OCI-LY7 (cell line): ENCODE results near the gene PVALEF. TPM values are rescaled to one million over a fixed set of nuclear protein-coding genes. Genes with fewer than 3 reads are reported as not detected.

Source experiments
- BruUV-seq: library from RNA; stranded (reverse); fragments of 400-500 nt; replicated peaks from 2 replicates; lab custom pipeline; 2021; lab: Mats Ljungman, UMichigan
- CTCF ChIA-PET: fragments of 300-600 bp; sonication (Branson Sonifier 250); formaldehyde crosslinking; loops from one replicate; lab custom pipeline; 2022; ENCODE audit warnings: antibody characterized with exemption; ENCODE audit not compliant: unreplicated experiment; lab: Charles Lee
- POLR2A ChIA-PET: fragments of 300-600 bp; sonication (Branson Sonifier 250); formaldehyde crosslinking; loops from one replicate; lab custom pipeline; 2022; ENCODE audit warnings: antibody characterized with exemption; lab: Charles Lee
- DNase-seq: peaks from one replicate; pipeline ENCODE4 v3.0.0-alpha.2; 2015; ENCODE audit warnings: low spot score
- H2AFZ ChIP-seq: fragments of 200-600 bp; sonication (generic), shearing (Covaris generic); 2 replicates; pipeline ENCODE4 v1.6.1; 2014; ENCODE audit warnings: mild to moderate bottlenecking, antibody characterized with exemption, low read length, moderate library complexity
- H3K27ac ChIP-seq: fragments of 200-600 bp; sonication (generic); 2 replicates; pipeline ENCODE4 v1.5.1; 2014; ENCODE audit warnings: mixed run types, low read depth, mild to moderate bottlenecking, moderate library complexity, low read length, inconsistent platforms; ENCODE audit not compliant: poor library complexity, severe bottlenecking
- H3K36me3 ChIP-seq: fragments of 200-600 bp; sonication (generic); 2 replicates; pipeline ENCODE4 v1.6.1; 2014; ENCODE audit warnings: mild to moderate bottlenecking, antibody characterized with exemption, low read length, moderate library complexity, mixed read lengths; ENCODE audit not compliant: insufficient read depth
- H3K4me1 ChIP-seq: fragments of 200-600 bp; sonication (generic); 2 replicates; pipeline ENCODE4 v1.5.1; 2014; ENCODE audit warnings: mild to moderate bottlenecking, low read length; ENCODE audit not compliant: insufficient read depth, poor library complexity, severe bottlenecking
- H3K4me2 ChIP-seq: fragments of 200-600 bp; sonication (generic); 2 replicates; pipeline ENCODE4 v1.6.1; 2014; ENCODE audit warnings: mild to moderate bottlenecking, low read length
- H3K4me3 ChIP-seq: fragments of 200-600 bp; sonication (generic); 2 replicates; pipeline ENCODE4 v1.5.1; 2014; ENCODE audit warnings: mild to moderate bottlenecking, low read depth, low read length; ENCODE audit not compliant: poor library complexity, severe bottlenecking
- H3K79me2 ChIP-seq: fragments of 200-600 bp; sonication (generic); 2 replicates; pipeline ENCODE4 v1.6.1; 2016; ENCODE audit warnings: low read depth, mild to moderate bottlenecking, low read length, moderate library complexity, mixed read lengths; ENCODE audit not compliant: insufficient read depth
- H3K9me2 ChIP-seq: fragments of 200-600 bp; sonication (generic); 2 replicates; pipeline ENCODE4 v1.6.1; 2016; ENCODE audit warnings: mild to moderate bottlenecking, low read length, mixed read lengths; ENCODE audit not compliant: insufficient read depth
- H3K9me3 ChIP-seq: fragments of 200-600 bp; sonication (generic); 2 replicates; pipeline ENCODE4 v1.6.1; 2014; ENCODE audit warnings: mild to moderate bottlenecking, mixed run types, low read length, mixed read lengths
- H4K20me1 ChIP-seq: fragments of 200-600 bp; sonication (generic); 2 replicates; pipeline ENCODE4 v1.6.1; 2014; ENCODE audit warnings: mild to moderate bottlenecking, antibody characterized with exemption, low read length, moderate library complexity, mixed read lengths; ENCODE audit not compliant: insufficient read depth
- EZH2phosphoT487 ChIP-seq: fragments of 200-600 bp; sonication (generic); IDR thresholded peaks from 2 replicates; pipeline ENCODE4 v1.6.1; 2018; ENCODE audit warnings: low read depth, borderline replicate concordance, mild to moderate bottlenecking, mixed run types, antibody characterized with exemption, low read length, moderate library complexity, mixed read lengths
- intact Hi-C: fragments of 100-400 bp; cut with micrococcal nuclease; formaldehyde crosslinking; loops from one replicate; pipeline ENCODE4 v1.10.0; 2022; ENCODE audit not compliant: unreplicated experiment
- total RNA-seq, 2 experiments: library from RNA; depleted of rRNA in 1 of 2; stranded (reverse); fragments of >200 nt in 1 of 2; shearing (Covaris generic) in 1 of 2; gene quantifications; 2 replicates each; pipeline ENCODE4 v1.2.3, GENCODE V29; 2014 to 2022
- TF ChIP-seq, protein P1 (sequence below): fragments of 200-600 bp; sonication (generic); conservative IDR thresholded peaks from 2 replicates; pipeline ENCODE4 v1.5.1; 2014; ENCODE audit warnings: mild to moderate bottlenecking, antibody characterized with exemption, low read length, moderate library complexity, mixed read lengths

Gene PVALEF
- total RNA-seq, 2 experiments from 2014 or later: not detected

DNA sequence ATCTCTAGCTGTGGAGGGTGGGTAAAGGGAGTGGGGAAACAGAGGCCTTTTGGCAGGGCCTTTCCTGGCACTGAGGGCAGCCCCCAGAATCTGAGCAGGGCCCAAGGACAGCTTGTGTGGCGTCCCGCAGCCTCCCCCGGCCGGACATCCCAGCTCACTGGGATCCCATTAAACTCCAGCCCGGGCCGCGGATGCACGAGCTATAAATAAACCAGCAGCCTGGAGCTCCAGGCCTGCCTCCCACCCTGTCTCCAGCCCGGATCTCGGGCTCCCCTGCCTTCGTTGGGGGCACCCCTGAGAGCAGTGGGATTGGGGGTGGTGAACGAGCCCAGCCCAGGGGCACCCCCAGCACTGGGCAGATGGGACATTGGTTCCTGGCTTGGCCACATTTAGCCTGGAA, 14.6 kb downstream of the PVALEF start:
- POLR2A ChIA-PET: no interaction called here
- no peak for DNase-seq

DNA sequence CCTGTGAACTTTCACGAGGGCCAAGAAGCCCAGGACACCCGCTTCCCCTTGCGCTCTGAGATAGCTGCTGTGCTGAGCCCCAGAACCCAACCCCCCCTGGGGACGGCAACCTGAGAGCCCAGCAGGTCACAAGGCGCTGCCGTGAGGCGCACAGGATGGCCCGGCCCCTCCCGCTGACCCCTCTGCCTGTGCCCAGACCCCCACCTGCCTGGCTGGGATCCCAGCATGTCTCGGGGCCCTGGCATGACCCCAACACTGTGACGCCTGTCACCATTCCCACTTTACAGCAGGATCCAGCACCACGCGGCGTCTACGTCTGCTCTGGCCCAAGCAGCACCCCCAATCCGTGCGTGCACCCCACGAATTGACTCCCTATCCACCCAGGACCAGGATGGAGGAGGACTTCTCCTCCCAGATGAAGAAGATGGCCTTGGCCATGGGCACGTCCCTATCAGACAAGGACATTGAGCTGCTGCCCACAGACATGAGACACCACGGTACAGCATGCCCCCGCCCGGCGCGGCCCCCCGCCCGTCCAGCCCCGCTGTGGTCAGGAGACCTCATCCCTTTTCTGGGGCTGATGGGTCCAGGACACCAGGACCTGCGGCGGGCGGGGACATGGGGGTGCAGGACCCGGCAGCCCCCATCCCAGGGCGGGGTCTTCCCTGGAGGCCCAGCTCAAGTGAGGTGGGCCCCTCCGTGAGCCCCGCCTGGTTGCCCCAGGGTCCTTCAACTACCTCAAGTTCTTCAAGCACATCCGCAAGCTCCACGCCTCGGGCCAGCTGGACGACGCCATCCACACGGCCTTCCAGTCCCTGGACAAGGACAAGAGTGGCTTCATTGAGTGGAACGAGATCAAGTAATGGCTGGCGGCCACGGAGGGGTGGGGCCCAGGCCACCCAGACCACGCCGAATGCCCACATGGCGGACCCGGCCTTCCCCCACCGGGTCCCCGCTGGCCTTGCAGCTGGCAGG, 15.8 kb downstream of the PVALEF start:
- Histone ChIP-seq H3K4me3 (no peak overlapping the region), H3K36me3 (no peaks in the 10 kb centered on the region), H3K9me3 (no peaks in the 10 kb centered on the region), H3K79me2 (no peaks in the 10 kb centered on the region), H3K27ac (no peak overlapping the region), H3K4me1 (peaks cover 5% of the 10 kb centered on the region), H2AFZ (no peak overlapping the region), H3K4me2 (no peak overlapping the region), H4K20me1 (no peaks in the 10 kb centered on the region), H3K9me2 (no peaks in the 10 kb centered on the region)
- POLR2A ChIA-PET: no interaction called here
- CTCF ChIA-PET: no interaction called here
- intact Hi-C loops: no loop called here
- BruUV-seq: no TSS peak
- TF ChIP-seq, protein P1, sequence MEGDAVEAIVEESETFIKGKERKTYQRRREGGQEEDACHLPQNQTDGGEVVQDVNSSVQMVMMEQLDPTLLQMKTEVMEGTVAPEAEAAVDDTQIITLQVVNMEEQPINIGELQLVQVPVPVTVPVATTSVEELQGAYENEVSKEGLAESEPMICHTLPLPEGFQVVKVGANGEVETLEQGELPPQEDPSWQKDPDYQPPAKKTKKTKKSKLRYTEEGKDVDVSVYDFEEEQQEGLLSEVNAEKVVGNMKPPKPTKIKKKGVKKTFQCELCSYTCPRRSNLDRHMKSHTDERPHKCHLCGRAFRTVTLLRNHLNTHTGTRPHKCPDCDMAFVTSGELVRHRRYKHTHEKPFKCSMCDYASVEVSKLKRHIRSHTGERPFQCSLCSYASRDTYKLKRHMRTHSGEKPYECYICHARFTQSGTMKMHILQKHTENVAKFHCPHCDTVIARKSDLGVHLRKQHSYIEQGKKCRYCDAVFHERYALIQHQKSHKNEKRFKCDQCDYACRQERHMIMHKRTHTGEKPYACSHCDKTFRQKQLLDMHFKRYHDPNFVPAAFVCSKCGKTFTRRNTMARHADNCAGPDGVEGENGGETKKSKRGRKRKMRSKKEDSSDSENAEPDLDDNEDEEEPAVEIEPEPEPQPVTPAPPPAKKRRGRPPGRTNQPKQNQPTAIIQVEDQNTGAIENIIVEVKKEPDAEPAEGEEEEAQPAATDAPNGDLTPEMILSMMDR: no peak
- no peak for TF ChIP-seq EZH2phosphoT487
- DNase-seq: no peak

More for the DNA sequence above, 14.6 kb downstream of the PVALEF start:
- Histone ChIP-seq H2AFZ (no peak overlapping the region), H3K9me2 (no peaks in the 10 kb centered on the region), H3K79me2 (no peaks in the 10 kb centered on the region), H3K4me3 (no peak overlapping the region), H4K20me1 (no peaks in the 10 kb centered on the region), H3K9me3 (peaks cover 10% of the 10 kb centered on the region; the same call in 1 of the 2 replicates), H3K4me1 (peaks cover 5% of the 10 kb centered on the region), H3K36me3 (no peaks in the 10 kb centered on the region), H3K4me2 (no peak overlapping the region), H3K27ac (no peak overlapping the region)
- TF ChIP-seq, protein P1: no peak
- TF ChIP-seq EZH2phosphoT487: no peak
- intact Hi-C loops: no loop called here
- CTCF ChIA-PET: no interaction called here
- BruUV-seq: no TSS peak

DNA sequence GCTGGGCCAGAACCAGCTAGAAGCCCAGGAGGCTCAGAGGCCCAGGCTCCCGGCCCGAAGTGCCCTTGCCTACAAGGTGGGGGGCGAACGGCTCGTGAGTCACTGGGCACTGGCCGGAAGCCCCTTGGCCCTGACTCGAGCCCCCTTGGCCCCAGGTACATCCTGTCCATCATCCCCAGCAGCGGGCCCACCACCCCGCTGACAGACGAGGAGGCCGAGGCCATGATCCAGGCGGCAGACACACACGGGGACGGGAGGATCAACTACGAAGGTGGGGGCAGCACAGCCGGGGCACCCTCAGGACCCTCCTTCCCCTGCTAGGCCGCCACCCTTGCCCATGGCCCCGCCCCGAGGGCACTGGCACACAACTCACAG, 16.5 kb downstream of the PVALEF start:
- intact Hi-C loops: no loop called here
- ChIA-PET POLR2A (no interaction called here), CTCF (no interaction called here)
- Histone ChIP-seq H3K36me3 (no peaks in the 10 kb centered on the region), H2AFZ (no peak overlapping the region), H3K9me2 (no peaks in the 10 kb centered on the region), H3K4me3 (no peak overlapping the region), H3K4me2 (no peak overlapping the region), H3K27ac (no peak overlapping the region), H3K79me2 (no peaks in the 10 kb centered on the region), H3K9me3 (no peaks in the 10 kb centered on the region), H4K20me1 (no peaks in the 10 kb centered on the region), H3K4me1 (peaks cover 5% of the 10 kb centered on the region)
- no peak for TF ChIP-seq EZH2phosphoT487
- TF ChIP-seq, protein P1: no peak
- no peak for DNase-seq
- no TSS peak for BruUV-seq
